Psoas muscle (tissue), 8 donors: ENCODE results near the gene IFNK. TPM values are rescaled to one million over a fixed set of nuclear protein-coding genes. Genes with fewer than 3 reads are reported as not detected.

ENCODE experiments used
- ATAC-seq, 4 donors: fragments of 200-7000 bp; cut with Tn5 transposase; one replicate each; pipeline ENCODE4 v1.9.1; 2020; ENCODE audit warnings: moderate library complexity in 3 of 4, mild to moderate bottlenecking in 2 of 4
- DNase-seq, 2 donors: peaks; one replicate each; pipeline ENCODE4 v3.0.0-alpha.2; 2020
- H3K27ac ChIP-seq: fragments of 200-600 bp; one replicate; pipeline ENCODE4 v1.8.0; 2022
- H3K27me3 ChIP-seq, 3 donors: fragments of 200-600 bp in 1 of 3; one replicate each; pipeline versions ENCODE4 v1.6.1 to v1.8.0; 2013 to 2022; ENCODE audit warnings: low read length in 2 of 3, mild to moderate bottlenecking in 2 of 3, moderate library complexity in 1 of 3; ENCODE audit not compliant: insufficient read depth in 3 of 3
- H3K36me3 ChIP-seq, 2 donors: fragments of 200-600 bp in 1 of 2; one replicate each; pipeline versions ENCODE4 v1.6.1 to v1.8.0; 2013 to 2022; ENCODE audit warnings: low read depth in 1 of 2, mild to moderate bottlenecking in 1 of 2, moderate library complexity in 1 of 2; ENCODE audit not compliant: insufficient read depth in 1 of 2
- H3K4me1 ChIP-seq: fragments of 200-600 bp; one replicate; pipeline ENCODE4 v1.8.0; 2022
- H3K4me3 ChIP-seq: fragments of 200-600 bp; one replicate; pipeline ENCODE4 v1.8.0; 2022; ENCODE audit warnings: mild to moderate bottlenecking
- H3K9me3 ChIP-seq: fragments of 200-600 bp; one replicate; pipeline ENCODE4 v1.8.0; 2022
- CTCF ChIP-seq: fragments of 200-600 bp; IDR thresholded peaks from one replicate; pipeline ENCODE4 v1.8.0; 2022; ENCODE audit warnings: antibody characterized with exemption
- WGBS, 3 donors: extraction: QIAGEN DNeasy Blood & Tissue Kit; methylation state at CpG; one replicate each; pipeline versions ENCODE4 v1.1.6 to v1.1.7; 2013; 5-methylcytosine and 5-hydroxymethylcytosine counted together
- intact Hi-C, 2 donors: fragments of 100-400 bp; cut with DNase I; formaldehyde crosslinking; loops; one replicate each; pipeline versions ENCODE4 v1.11.0 to v1.14.2; 2022
- polyA plus RNA-seq, 3 donors: library from polyadenylated mRNA; stranded (reverse); fragments of 200-250 nt; gene quantifications; one replicate each; pipeline ENCODE4 v1.2.3, GENCODE V29; 2013
- total RNA-seq, 4 donors: library from RNA; stranded (reverse); fragmentation: NEBNext Ultra II Directional in 2 of 4; extraction: Animal tissue kit (Norgen Biotek cat#: 25700) in 2 of 4; gene quantifications; one replicate each; pipeline versions ENCODE4 v1.2.1 to v1.2.4, GENCODE V29; 2021 to 2023
- donor health status: healthy with polysubstance abuse.
- donor health status: DM: no; HTN: no; CAD: no; lungs with moderate emphysema.
- donor health status: Bipolar disorder and iron deficiency.
- donor health status: healthy.
- donor health status: DM: yes; HTN: yes; CAD: no.
- donor health status: DM: no; HTN: no; CAD: no.
- donor health status: DM: no; HTN: no; CAD: no.
- donor health status: DM: yes; HTN: yes; CAD: no.

The IFNK gene
- total and polyA plus RNA-seq, 7 donors = not detected

GRCh38 chr9:27520986-27521385 is 3.1 kb upstream of the IFNK start:
- no peak overlapping the region for H3K4me3 ChIP-seq
- no peaks in the 10 kb centered on the region for H3K36me3 ChIP-seq
- ATAC-seq = no peak
- H3K4me1 ChIP-seq = no peaks in the 10 kb centered on the region
- DNase-seq = no peak
- WGBS, 3 donors = 85 to 96% (median 88%) methylated on average over 4 of the region's 4 CpGs
- H3K27ac ChIP-seq = no peak overlapping the region
- TF ChIP-seq CTCF = no peak
- H3K27me3 ChIP-seq = no peaks in the 10 kb centered on the region
- intact Hi-C loops = no loop called here
- no peaks in the 10 kb centered on the region for H3K9me3 ChIP-seq

GRCh38 chr9:27523141-27523540 is 949 bp upstream of the IFNK start:
- ATAC-seq (no peak), DNase-seq (no peak)
- H3K36me3 ChIP-seq = no peaks in the 10 kb centered on the region
- H3K27ac ChIP-seq = no peak overlapping the region
- H3K4me3 ChIP-seq = no peak overlapping the region
- no peak for TF ChIP-seq CTCF
- H3K9me3 ChIP-seq = no peaks in the 10 kb centered on the region
- intact Hi-C loops = no loop called here
- no peaks in the 10 kb centered on the region for H3K4me1 ChIP-seq
- no peaks in the 10 kb centered on the region for H3K27me3 ChIP-seq

GRCh38 chr9:27527702-27528075 is 3.6 kb downstream of the IFNK start:
- intact Hi-C loops = loop anchor here (2.0 to 5.0 kb wide), 6 partner anchors 15 to 195 kb away; no protein-coding TSS in a partner anchor
- H3K4me3 ChIP-seq = peak overlapping the region; percentile 83
- no peaks in the 10 kb centered on the region for H3K9me3 ChIP-seq
- no peaks in the 10 kb centered on the region for H3K36me3 ChIP-seq
- H3K27me3 ChIP-seq = no peaks in the 10 kb centered on the region
- WGBS, 3 donors = 48 to 59% (median 49%) methylated on average over 8 of the region's 8 CpGs
- H3K4me1 ChIP-seq = no peaks in the 10 kb centered on the region
- DNase-seq (no peak), ATAC-seq (no peak)
- TF ChIP-seq CTCF = no peak
- H3K27ac ChIP-seq = peak overlapping the region; percentile 77

- TF ChIP-seq CTCF = no peak
- WGBS, 3 donors = 3 to 9% (median 7%) methylated on average over 43 to 44 of the region's 44 CpGs
- ATAC-seq (peak; percentile 71 to 87 (median 80)), DNase-seq (peak; percentile 79 to 87)
- H3K9me3 ChIP-seq = no peaks in the 10 kb centered on the region
- intact Hi-C loops = loop anchor here (2.0 to 5.0 kb wide), 5 partner anchors 41 to 195 kb away; no protein-coding TSS in a partner anchor
- H3K4me1 ChIP-seq = no peaks in the 10 kb centered on the region
- peak overlapping the region; percentile 77 for H3K27ac ChIP-seq
- peak overlapping the region; percentile 83 for H3K4me3 ChIP-seq
- no peaks in the 10 kb centered on the region for H3K36me3 ChIP-seq
- no peaks in the 10 kb centered on the region for H3K27me3 ChIP-seq
Measured at GRCh38 chr9:27528076-27528885, 4.2 kb downstream of the IFNK start.
